ENCODE data around the gene THAP10.
"Not testable (repeated sequence)": the region's sequence is repeated elsewhere in the genome, so short reads cannot be mapped to it uniquely, and the experiment has no call there.

THAP10 gene

DNA sequence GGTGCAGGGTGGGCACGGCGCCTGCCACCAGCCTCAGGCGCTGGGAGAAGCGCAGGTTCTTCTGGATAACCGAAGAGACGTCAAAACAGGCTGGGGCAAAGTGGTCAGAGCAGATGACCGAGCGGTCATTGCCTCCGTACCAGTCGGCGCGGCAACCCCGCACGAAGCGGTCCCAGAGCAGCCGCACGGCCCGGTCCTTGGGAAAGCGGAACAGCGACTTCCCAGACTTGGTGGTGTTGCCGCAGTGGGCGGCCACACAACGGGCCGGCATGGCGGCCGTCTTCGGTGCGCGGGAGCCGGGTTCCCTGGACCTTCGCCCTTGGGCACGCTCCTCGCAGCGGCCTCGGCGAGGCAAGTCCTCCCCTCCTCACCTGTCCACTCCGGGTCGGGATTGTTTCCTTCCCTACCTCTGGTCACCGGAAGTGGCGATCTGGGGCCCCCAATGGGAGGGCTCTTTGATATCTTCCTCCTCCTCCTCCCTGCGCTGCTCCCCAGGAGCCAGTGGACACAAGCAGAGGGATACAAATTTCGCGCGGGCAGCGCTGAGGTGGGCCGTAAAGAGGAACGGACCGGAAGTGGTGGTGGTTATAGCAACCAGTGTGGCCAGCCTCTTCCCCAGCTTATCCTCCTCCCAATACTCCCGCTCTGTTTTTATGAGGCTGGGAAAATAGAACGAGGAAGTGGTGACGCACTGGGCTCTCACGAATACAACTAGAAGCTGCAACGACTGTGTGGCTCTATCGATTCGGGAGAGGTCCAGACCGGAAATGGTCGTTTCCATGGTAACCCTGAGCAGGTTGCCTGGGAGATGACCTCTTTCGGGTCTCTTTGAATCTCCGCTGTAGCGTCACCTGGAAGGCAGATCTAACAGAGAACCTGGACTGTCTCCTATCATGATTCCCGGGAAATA is at the start of gene THAP10, which contains the start of gene LRRC49:
THAP10 (minus strand) TSS at position 432 of the 910 bp plus-strand sequence; CDS start at position 271, 161 bp downstream.
LRRC49 (plus strand) TSS at position 825 of the 910 bp plus-strand sequence; CDS start at position 894, 69 bp downstream.
- DNase-seq (ENCODE audit: extremely low read depth in 1 of 2, low read depth in 1 of 2): peak; percentile 6 to 37

DNA sequence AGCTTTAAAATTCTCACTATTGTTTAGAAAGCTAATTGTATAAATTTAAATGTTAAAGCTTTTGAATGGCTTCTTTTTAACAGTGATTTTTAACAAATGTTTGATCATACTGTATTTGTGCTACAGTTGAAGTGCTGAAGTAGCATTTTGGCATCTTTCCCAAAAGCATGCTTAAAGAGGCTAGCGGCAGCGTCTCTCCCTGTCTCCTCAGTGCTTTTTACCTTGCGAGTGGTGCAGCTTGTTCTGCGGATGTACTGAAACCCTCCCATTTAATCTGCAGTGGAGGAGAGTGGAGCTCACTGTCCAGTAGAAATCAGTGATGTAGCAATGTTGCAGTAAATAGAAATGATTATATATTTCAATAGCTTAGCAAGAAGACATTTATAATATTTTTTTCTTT is 44.1 kb upstream of the THAP10 start:
- DNase-seq (ENCODE audit: extremely low read depth in 1 of 2, low read depth in 1 of 2): no peak

DNA sequence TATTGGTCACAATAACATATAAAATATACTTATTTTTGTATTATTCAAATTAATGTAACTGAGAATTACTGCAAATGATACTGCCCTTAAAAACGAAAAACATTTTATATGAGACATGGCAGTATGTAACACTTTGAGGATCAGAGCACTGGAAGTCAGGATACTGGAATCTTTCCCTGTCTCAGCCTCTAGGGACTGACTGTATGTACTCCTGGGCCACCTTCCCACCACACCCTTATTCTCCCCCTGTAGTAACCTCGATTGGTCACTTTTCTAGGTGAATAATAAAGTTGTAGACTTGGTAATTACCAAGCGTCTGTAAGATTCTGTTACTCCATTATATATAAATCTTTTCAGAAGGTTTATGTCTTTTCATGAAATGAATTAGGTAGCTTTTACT is 43.4 kb upstream of the THAP10 start:
- DNase-seq (ENCODE audit: extremely low read depth in 1 of 2, low read depth in 1 of 2): no peak

DNA sequence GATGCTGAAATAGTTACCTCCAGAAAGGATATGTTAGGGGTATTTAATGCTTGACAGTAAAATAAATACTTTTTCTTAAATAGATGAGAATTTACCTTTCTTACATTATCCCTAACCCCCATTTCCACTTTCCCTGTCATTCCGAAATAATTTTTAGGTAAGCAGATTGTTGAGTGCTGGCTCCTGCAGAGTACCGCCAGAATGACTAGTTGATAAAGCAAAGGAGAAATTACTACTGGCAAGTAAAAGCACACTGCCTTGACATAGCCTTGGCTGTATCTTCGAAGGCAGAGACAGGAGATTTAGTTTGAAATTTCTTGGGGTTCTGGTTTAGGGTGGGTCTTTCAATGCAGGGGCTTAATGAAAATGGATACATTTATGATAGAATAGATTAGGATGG is 41.2 kb upstream of the THAP10 start:
- DNase-seq (ENCODE audit: extremely low read depth in 1 of 2, low read depth in 1 of 2): no peak

DNA sequence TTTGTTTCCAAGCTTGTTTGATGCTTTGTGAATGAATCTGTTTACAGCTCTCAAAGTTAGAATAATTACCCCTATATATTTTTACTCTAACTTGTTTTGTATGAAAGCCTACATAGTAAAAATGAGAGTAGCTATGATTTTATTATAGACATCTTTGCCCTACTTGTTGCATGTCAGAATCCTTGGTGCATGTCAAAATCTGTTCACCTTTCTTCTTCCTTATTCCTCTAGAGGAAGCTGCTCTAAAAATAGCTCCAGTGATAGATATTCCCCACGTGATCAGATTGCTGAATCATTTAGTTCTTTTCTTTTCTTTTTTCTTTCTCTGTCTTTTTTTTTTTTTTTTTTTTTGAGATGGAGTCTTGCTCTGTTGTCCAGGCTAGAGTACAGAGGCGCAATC is 40.2 kb upstream of the THAP10 start:
- DNase-seq (ENCODE audit: extremely low read depth in 1 of 2, low read depth in 1 of 2): no peak

DNA sequence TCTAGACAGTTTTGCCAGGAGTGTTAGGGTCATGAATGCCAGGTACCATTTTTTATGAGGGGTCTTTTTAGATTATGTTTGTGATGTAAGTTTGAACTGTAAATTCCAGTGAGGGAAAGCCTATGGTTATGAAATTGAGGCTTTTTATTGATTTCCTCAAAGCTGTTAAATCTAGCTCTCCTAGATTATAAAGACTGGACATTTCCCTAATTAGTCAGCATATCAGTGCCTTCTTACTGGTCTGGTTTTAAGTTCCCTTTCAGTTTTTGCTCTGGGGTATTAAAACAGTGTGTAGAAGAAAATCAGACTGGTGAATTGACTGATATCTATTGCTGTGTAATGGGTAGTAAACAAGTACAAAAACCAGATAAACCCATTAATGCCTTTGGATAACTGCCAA is 39.6 kb upstream of the THAP10 start:
- DNase-seq (ENCODE audit: extremely low read depth in 1 of 2, low read depth in 1 of 2): no peak

DNA sequence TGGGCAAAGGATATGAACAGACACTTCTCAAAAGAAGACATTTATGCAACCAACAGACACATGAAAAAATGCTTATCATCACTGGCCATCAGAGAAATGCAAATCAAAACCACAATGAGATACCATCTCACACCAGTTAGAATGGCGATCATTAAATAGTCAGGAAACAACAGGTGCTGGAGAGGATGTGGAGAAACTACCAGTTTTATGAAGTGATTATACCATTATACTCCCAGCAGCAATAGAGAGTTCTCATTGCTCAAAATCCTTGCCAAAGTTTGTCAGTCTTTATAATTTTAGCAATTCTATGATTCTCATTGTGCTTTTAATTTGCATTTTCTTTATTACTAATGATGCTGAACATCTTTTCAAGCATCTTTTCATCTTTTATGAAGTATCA is 34.7 kb upstream of the THAP10 start:
- not testable (repeated sequence) for DNase-seq (ENCODE audit: extremely low read depth in 1 of 2, low read depth in 1 of 2)

DNA sequence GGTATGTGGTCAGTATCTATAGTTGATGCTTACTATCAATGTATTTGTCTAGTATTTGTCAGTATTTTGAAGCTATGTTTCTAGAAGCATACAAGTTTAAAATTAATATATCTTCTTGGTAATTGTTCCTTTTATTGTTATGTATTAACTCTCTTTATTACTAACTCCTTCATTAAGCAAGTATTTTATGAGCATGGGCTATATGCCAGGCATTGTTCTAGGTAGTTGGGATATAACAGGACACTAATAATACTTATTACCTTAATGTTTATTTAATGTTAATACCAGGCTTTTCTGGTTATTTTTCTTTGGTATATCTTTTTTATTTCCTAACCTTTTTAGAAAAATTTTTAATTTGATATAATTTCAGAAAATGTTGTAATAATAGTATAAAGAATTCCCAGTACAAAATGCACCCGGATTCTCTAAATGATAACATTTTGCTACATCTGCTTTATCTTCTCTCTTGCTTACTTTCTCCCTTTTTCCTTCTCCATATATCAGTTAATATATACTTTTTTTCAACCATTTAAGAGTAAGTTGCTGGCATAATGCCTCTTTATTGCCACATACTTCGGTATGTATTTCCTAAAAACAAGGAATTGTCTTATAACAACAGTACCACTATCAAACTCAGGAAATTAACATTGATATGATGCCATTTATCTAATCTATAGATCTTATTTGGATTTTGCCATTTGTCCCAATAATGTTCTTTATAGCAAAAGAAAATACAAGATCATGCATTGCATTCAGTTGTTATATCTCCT is 31.3 kb upstream of the THAP10 start:
- DNase-seq (ENCODE audit: extremely low read depth in 1 of 2, low read depth in 1 of 2): no peak

DNA sequence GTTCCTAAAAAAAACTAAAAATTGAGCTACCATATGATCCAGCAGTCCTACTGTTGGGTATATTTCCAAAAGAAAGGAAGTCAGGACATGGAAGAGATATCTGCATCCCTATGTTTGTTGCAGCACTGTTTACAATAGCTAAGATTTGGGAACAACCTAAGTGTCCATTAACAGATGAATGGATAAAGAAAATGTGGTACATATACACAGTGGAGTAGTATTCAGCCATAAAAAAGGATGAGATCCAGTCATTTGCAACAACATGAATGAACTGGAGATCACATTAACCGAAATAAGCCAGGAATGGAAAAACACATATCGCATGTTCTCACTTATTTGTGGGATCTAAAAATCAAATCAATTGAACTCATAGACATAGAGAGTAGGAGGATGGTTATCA is 29.9 kb upstream of the THAP10 start:
- DNase-seq (ENCODE audit: extremely low read depth in 1 of 2, low read depth in 1 of 2): no peak

DNA sequence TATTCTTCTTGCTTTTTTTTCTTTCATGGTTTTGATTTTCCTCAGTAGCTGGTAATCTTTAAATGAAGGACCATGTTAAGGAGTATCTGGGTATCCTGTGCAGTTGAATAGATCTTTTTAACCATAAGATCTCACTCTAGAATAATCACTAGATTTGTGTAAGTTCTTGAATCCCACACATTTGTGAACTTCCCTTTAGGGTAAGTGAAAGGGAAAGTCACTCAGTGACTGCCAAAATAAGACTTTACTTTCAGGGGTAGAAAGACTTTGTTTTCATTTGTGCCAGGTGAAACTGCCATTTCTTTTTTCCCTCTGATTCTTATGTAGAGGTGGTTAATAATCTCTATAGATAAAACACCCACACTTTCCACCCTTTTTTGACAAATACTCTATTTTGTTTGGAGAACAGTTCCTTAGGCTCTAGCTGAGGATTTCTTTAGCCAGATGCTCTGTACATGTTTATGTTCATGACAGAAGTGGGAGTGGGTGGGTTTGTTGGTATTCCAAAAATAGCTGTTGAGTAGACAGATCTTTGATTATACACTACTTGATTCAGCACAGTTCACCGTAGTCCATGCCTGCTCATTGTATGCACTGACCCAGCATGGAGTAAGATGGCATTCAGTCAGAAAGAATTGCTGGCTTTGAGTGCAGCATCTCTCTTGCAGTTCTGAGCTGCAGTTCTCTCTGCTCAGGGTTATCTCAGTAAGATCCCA is 28.9 kb upstream of the THAP10 start:
- no peak for DNase-seq (ENCODE audit: extremely low read depth in 1 of 2, low read depth in 1 of 2)

DNA sequence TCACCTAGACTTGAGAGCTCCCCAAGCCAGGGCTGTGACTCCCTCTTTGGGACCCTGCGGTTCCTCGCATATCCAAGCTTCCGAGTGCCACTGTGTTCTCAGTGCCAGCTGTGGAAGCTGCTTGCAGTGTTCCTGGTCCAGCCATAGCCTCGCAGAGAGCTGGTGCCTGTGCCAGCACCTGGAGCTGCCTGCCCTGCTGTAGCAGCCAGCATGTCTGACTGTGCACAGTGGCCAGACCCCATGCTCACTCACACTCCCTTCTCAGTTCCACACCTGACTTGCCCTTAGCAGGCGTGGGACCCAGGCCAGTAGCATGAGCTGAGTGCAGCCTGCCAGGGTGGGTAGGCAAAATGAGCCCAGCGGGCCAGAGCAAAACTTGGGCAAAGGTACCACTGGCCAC is 25.7 kb upstream of the THAP10 start:
- no peak for DNase-seq (ENCODE audit: extremely low read depth in 1 of 2, low read depth in 1 of 2)

DNA sequence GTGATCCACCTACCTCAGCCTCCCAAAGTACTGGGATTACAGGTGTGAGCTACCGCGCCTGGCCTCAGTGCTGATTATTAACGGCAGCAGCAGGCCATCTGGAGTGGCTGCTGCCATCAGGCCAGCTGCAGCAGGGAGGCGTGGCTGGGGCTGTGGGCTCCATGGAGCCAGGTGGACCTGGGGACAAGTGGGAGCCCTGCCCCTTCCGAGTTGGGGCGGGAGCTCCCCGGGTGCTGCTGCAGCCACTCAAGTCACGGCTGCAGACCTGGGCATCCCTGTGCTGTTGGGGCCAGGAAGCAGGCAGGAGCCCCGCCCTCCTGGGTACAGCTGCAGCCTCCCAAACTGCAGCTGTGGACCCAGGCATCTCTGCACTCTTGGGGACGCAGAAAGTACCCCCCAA is 24.3 kb upstream of the THAP10 start:
- no peak for DNase-seq (ENCODE audit: extremely low read depth in 1 of 2, low read depth in 1 of 2)

DNA sequence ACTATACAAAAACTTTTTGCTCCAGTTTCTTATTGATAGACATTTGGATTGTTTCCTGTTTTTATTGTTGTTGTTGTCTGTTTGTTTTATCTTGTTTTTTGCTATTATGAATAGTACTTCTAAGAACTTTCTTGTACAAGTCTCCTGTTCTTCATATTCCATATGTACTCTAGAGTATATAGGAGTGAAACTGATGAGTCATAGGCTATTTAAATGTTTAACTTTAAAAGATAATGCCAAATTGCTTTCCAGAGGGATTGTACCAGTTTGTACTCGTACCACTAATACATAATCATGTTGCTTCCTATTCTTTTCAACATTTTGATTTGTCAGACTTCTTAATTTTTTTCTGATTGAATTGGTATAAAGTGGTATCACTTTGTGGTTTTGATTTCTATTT is 20.0 kb upstream of the THAP10 start:
- no peak for DNase-seq (ENCODE audit: extremely low read depth in 1 of 2, low read depth in 1 of 2)

DNA sequence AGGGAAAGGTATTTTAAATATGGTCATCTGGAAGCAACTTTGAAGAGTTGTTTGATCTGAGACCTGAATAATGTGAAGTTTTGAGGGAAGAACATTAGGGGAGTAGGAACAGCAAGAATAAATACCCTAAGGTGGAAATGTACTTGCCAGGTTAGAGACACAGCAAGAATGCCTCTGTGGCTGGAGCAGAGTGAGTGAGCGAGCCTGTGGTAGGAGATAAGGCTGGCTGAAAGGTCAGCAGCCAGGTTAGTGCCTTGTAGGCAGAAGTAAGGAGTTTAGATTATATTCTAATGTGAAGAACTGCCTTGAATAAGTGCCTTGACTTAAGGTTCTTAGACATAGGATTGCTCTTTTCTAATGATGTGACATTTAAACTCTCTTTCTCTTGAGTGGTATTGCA is 18.7 kb upstream of the THAP10 start:
- no peak for DNase-seq (ENCODE audit: extremely low read depth in 1 of 2, low read depth in 1 of 2)

DNA sequence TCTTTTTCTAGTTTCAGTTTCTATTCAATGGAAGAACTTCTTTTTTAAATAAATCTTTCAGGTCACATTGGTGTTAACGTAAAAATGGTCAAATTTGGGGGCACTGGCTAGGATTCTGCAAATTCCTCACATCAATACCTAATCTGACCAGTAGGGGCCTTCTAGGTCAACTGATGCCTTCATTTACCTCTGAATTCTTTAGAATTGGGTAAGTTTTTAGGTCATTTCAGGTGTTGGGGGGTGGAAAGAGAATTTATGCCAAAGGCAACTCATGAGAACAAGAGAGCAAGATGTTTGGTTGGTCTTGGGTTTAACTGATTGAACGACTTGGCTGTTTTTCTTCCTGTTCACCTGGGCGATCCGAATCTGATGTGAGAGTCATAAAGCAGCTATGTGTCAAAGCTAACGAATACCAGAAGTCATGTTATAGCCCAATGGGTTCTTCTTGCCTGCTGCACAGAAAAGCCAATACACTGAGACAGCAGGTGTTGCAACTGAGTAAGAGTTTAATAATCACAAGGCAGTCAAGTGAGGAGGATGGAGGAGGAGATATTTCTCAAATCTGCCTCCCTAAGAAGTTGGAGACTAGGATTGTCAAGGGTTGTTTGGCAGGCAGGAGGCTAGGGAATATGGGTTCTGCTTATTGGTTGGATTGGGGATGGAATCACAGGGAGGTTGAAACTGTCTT is 15.7 kb upstream of the THAP10 start:
- no peak for DNase-seq (ENCODE audit: extremely low read depth in 1 of 2, low read depth in 1 of 2)

DNA sequence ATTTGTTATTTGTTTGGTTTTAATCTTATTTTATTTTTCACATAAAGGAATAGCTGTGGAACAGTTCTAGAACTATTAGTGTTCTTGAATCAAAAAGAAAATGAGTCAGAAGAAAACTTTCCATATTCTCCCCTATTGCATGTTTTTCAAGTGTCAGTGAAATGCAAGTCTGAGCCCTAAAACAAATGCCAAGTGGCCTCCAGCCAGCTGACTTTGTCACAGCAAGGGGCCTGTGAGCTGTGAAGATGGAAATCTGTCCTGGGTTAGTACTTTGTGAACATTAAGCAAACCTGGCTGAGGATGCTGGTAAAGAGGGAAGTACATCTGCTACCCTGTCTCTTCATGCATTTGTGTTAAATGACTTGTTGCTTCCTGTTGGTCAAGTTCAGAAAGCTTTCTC is 14.6 kb upstream of the THAP10 start:
- no peak for DNase-seq (ENCODE audit: extremely low read depth in 1 of 2, low read depth in 1 of 2)

DNA sequence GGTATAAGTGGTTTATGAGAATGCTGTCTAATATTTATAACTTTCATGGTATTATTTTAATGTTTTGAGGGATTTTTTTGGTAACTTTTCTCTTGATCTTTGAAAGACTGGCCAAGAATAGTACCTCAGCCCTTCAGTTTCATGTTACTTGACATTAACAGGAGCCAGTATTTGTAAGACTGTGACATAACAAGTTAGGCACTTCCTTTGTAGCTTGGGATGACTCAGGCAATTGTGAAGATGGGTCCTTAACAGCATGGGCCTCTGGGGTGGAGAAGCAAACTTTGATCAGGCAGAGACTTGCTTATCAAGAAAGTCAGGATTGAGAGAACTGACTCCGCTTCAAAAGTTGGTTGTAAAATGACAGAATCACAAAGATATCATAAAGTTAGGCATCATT is 9.9 kb upstream of the THAP10 start:
- DNase-seq (ENCODE audit: extremely low read depth in 1 of 2, low read depth in 1 of 2): no peak

DNA sequence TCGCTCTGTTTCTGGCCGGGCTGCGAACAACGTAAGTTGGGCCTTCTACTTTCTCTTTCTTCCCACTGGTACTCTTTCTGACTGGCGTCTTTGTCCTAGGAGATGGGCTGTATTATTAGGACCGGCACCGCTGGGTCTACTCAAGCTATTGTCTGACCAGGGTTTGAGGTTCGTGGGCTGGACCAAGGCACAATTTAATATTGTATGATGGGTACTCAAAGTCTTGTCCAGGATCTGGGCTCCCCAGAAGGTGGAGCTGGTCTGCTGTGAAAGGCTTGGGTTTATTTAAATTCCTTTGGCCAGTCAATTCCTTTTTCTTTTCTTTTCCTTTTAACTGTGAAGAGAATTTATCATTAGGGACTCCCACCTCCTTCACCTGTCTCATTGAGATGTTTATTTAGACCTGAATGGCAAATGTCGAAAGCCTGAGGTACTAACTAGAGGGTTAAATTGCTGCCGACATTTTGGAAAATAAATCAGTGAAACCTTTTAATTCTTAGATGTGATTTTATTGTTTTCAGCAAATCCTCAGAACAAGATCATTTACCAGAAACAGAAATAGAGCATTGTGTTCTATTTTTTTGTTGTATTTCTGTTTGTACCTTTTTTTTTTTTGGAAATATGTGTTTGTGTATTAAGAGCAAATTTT is 803 bp upstream of the THAP10 start:
- no peak for DNase-seq (ENCODE audit: extremely low read depth in 1 of 2, low read depth in 1 of 2)

DNA sequence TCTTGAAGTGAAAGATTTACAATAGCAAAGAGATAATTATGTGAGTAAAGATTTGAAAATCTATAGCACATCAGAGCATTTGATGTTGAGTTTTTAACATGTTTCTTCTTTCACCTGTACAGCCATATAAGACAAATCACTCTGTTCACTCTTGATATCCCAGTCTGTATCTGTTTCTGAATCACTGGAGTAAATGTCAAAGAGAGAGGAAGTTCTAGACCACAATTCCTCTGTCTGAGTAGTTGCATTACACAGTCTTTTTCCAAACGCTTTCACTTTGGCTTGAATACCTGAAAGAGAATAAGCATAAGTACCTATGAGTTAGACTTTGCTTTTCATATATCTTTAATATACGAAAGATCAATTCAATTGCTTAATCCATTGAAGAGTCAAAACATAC is 9.9 kb downstream of the THAP10 start:
- DNase-seq (ENCODE audit: extremely low read depth in 1 of 2, low read depth in 1 of 2): no peak

DNA sequence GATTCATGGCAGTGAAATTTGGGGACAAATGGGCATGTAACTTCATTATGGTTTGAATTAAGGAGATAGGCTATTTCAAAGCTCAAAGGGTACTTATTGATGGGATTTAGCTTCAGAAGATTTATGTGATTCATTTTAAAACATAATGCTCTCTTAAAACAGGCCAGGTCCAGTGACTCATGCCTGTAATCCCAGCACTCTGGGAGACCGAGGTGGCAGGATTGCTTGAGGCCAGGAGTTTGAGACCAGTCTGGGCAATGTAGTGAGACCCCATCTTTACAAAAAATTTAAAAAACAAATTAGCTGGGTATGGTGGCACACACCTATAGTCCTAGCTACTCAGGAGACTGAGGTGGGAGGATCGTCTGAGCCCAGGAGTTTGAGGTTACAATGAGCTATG is 11.5 kb downstream of the THAP10 start:
- no peak for DNase-seq (ENCODE audit: extremely low read depth in 1 of 2, low read depth in 1 of 2)

Data from stimulated activated CD8-positive, alpha-beta memory T cell treated with anti-CD3 and anti-CD28 coated beads, Interleukin-7, amount 100 ng/mL, for 48 hours (primary cell).